Heart right ventricle (tissue), 16 donors: Measurements from ENCODE around the gene CAMTA2. TPM values are rescaled to one million over a fixed set of nuclear protein-coding genes. Genes with fewer than 3 reads are reported as not detected.
A peak's percentile ranks its signal among the peaks of the same experiment; 100 is the strongest.

Experiments
- ATAC-seq, 8 donors: fragments of 200-7000 bp; cut with Tn5 transposase; one replicate each; pipeline ENCODE4 v1.9.1; 2020; ENCODE audit warnings: mild to moderate bottlenecking in 8 of 8, moderate library complexity in 8 of 8, moderate number of reproducible peaks in 1 of 8
- DNase-seq, 2 donors: peaks; one replicate each; pipeline ENCODE4 v3.0.0-alpha.2; 2020
- H3K27ac ChIP-seq, 10 donors: fragments of 200-600 bp; sonication (generic) in 2 of 10; one replicate each; pipeline versions ENCODE4 v1.5.0 to v1.8.0; 2020 to 2022; ENCODE audit warnings: mild to moderate bottlenecking in 3 of 10
- H3K27me3 ChIP-seq, 7 donors: fragments of 200-600 bp; one replicate each; pipeline ENCODE4 v1.8.0; 2021 to 2022; ENCODE audit warnings: mild to moderate bottlenecking in 2 of 7
- H3K36me3 ChIP-seq, 9 donors: fragments of 200-600 bp; sonication (generic) in 1 of 9; one replicate each; pipeline versions ENCODE4 v1.5.0 to v1.8.0; 2020 to 2022; ENCODE audit warnings: mild to moderate bottlenecking in 2 of 9
- H3K4me1 ChIP-seq, 9 donors: fragments of 200-600 bp; sonication (generic) in 1 of 9; one replicate each; pipeline versions ENCODE4 v1.5.0 to v1.8.0; 2020 to 2022; ENCODE audit warnings: mild to moderate bottlenecking in 4 of 9
- H3K4me3 ChIP-seq, 10 donors: fragments of 200-600 bp; sonication (generic) in 2 of 10; one replicate each; pipeline versions ENCODE4 v1.5.0 to v1.8.0; 2020 to 2022; ENCODE audit warnings: mild to moderate bottlenecking in 7 of 10, moderate library complexity in 2 of 10
- H3K9me3 ChIP-seq, 11 donors: fragments of 200-600 bp in 10 of 11; sonication (generic) in 2 of 11; one replicate each; pipeline versions ENCODE4 v1.5.0 to v1.8.0; 2013 to 2022; ENCODE audit warnings: mild to moderate bottlenecking in 2 of 11, control low read depth in 1 of 11, moderate library complexity in 1 of 11
- CTCF ChIP-seq, 9 donors: fragments of 200-600 bp; sonication (generic) in 2 of 9; IDR thresholded peaks; one replicate each; pipeline versions ENCODE4 v1.5.0 to v1.8.0; 2021 to 2022; ENCODE audit warnings: antibody characterized with exemption in 9 of 9, mild to moderate bottlenecking in 5 of 9, moderate library complexity in 1 of 9
- WGBS, 2 donors: extraction: QIAGEN DNeasy Blood & Tissue Kit; methylation state at CpG; one replicate each; pipeline ENCODE4 v1.1.7; 2013; ENCODE audit warnings: inconsistent platforms in 1 of 2; 5-methylcytosine and 5-hydroxymethylcytosine counted together
- intact Hi-C, 10 donors: fragments of 100-400 bp; cut with DNase I; formaldehyde crosslinking; loops; one replicate each; pipeline versions ENCODE4 v1.11.1 to v1.14.2; 2022
- polyA plus RNA-seq, 2 donors: library from polyadenylated mRNA; stranded (reverse); fragments of 200-250 nt; gene quantifications; one replicate each; pipeline ENCODE4 v1.2.3, GENCODE V29; 2013
- total RNA-seq, 10 donors: library from RNA; stranded (reverse); fragmentation: NEBNext Ultra II Directional in 3 of 10; extraction: Animal tissue kit (Norgen Biotek cat#: 25700) in 3 of 10; gene quantifications; one replicate each; pipeline versions ENCODE4 v1.2.1 to v1.2.4, GENCODE V29; 2021 to 2023
- donor health status: Arrhythmogenic right ventricular cardiomyopathy.
- donor health status: ischemic (EF 13 %, LVEDD 7.1; RV severe dilation, severe dysfunction).
- donor health status: healthy with polysubstance abuse.
- donor health status: DM: no; HTN: yes; CAD: no.
- donor health status: DM: no; HTN: no; CAD: no.
- donor health status: ischemic (EF 25% LVEDD 6.9; RV normal size, moderate dysfunction).
- donor health status: ischemic (EF 25% LVEDD 5.7; RV mildly dilated, moderate dysfunction).
- donor health status: healthy.
- donor health status: DM: yes; HTN: yes; CAD: no.
- donor health status: Ischemic cardiomyopathy.
- donor health status: ischemic (EF 35%, LVEDD 5.7; RV mildly dilated, moderate dysfunction).
- donor health status: nonischemic (EF 11% LVEDD 7.7; RV severe dilation, severe dysfunction).
- donor health status: DM: yes; HTN: yes; CAD: no.
- donor health status: PGD.
- donor health status: ischemic (EF 29% LVEDD 5.4; RV normal size, mild dysfunction).
- donor health status: nonischemic (EF 23%, LVEDD 6.1; RV moderate dilation, normal function).

CAMTA2 gene
- total and polyA plus RNA-seq, 12 donors: 26.0 to 74.3 (median 34.3) TPM

- Histone ChIP-seq H3K4me3 (peak within 1 kb of the TSS in 9 of 10 donors; percentile 67 to 100 (median 98)), H3K9me3 (no peaks in the 10 kb centered on the region), H3K36me3 (peaks cover 0 to 17% (median 9%) of the 10 kb centered on the region in 9 donors), H3K27me3 (no peaks in the 10 kb centered on the region), H3K27ac (peak within 1 kb of the TSS; percentile 89 to 100 (median 99)), H3K4me1 (peaks cover 11 to 58% (median 35%) of the 10 kb centered on the region in 9 donors)
- WGBS, 2 donors: 30 to 35% methylated on average over 7 of the region's 7 CpGs
- ATAC-seq (peak in 3 of 8 donors; percentile 22 to 48 (median 37)), DNase-seq (peak in 1 of 2 donors; percentile 64)
- intact Hi-C loops: loop anchor here in 2 of 10 donors (1.0 kb wide), 2 partner anchors 16 to 17 kb away; partner anchors contain the start of gene SPAG7 (in 1 of the 2)
- no peak for TF ChIP-seq CTCF (IDR thresholded peaks at IDR 0.05)
Observed at GRCh38 chr17:4950746-4951204, 36.7 kb downstream of the CAMTA2 start, which contains the start of gene ENO3. TSS of gene ENO3 (plus strand) at chr17:4951119. CDS start at chr17:4951830, 711 bp downstream.

GRCh38 chr17:4950075-4950745 is 37.3 kb downstream of the CAMTA2 start:
- WGBS, 2 donors: 3 to 5% methylated on average over 32 to 52 of the region's 52 CpGs
- no peak for TF ChIP-seq CTCF (IDR thresholded peaks at IDR 0.05)
- H3K27me3 ChIP-seq: no peaks in the 10 kb centered on the region
- ATAC-seq: peak in 6 of 8 donors; percentile 10 to 53 (median 36)
- DNase-seq: peak; percentile 70 to 82
- peak overlapping the region; percentile 89 to 100 (median 99) for H3K27ac ChIP-seq
- intact Hi-C loops: loop anchor here in 2 of 10 donors (1.0 kb wide), 2 partner anchors 16 to 17 kb away; partner anchors contain the start of gene SPAG7 (in 1 of the 2)
- no peaks in the 10 kb centered on the region for H3K9me3 ChIP-seq
- peaks cover 15 to 63% (median 40%) of the 10 kb centered on the region in 9 donors for H3K4me1 ChIP-seq
- H3K4me3 ChIP-seq: peak overlapping the region in 9 of 10 donors; percentile 67 to 100 (median 98)
- peaks cover 0 to 23% (median 8%) of the 10 kb centered on the region in 9 donors for H3K36me3 ChIP-seq

GRCh38 chr17:4949321-4950074 is 38.0 kb downstream of the CAMTA2 start:
- ATAC-seq (peak; percentile 10 to 28 (median 16)), DNase-seq (peak; percentile 75 to 76)
- intact Hi-C loops: loop anchor here in 7 of 10 donors (1.0 to 5.0 kb wide), 6 partner anchors 17 to 48 kb away; partner anchors contain the start of genes SPAG7 (in 5 of the 7), CAMTA2 (in 1 of the 7), INCA1 (in 1 of the 7) and KIF1C (in 1 of the 7)
- Histone ChIP-seq H3K36me3 (peaks cover 0 to 30% (median 5%) of the 10 kb centered on the region in 9 donors), H3K27me3 (no peaks in the 10 kb centered on the region), H3K4me3 (peak overlapping the region; percentile 32 to 100 (median 98)), H3K4me1 (peaks cover 18 to 70% (median 47%) of the 10 kb centered on the region in 9 donors), H3K9me3 (no peaks in the 10 kb centered on the region), H3K27ac (peak overlapping the region; percentile 89 to 100 (median 99))
- TF ChIP-seq CTCF (IDR thresholded peaks at IDR 0.05): no peak
- 0 to 1% methylated on average over 67 to 75 of the region's 75 CpGs for WGBS, 2 donors
